Measurements from ENCODE around the gene STARD5. TPM values are rescaled to one million over a fixed set of nuclear protein-coding genes. Genes with fewer than 3 reads are reported as not detected.

Gene STARD5
- total RNA-seq, 1 experiment from 2014 or later, result 2.9 TPM

DNA sequence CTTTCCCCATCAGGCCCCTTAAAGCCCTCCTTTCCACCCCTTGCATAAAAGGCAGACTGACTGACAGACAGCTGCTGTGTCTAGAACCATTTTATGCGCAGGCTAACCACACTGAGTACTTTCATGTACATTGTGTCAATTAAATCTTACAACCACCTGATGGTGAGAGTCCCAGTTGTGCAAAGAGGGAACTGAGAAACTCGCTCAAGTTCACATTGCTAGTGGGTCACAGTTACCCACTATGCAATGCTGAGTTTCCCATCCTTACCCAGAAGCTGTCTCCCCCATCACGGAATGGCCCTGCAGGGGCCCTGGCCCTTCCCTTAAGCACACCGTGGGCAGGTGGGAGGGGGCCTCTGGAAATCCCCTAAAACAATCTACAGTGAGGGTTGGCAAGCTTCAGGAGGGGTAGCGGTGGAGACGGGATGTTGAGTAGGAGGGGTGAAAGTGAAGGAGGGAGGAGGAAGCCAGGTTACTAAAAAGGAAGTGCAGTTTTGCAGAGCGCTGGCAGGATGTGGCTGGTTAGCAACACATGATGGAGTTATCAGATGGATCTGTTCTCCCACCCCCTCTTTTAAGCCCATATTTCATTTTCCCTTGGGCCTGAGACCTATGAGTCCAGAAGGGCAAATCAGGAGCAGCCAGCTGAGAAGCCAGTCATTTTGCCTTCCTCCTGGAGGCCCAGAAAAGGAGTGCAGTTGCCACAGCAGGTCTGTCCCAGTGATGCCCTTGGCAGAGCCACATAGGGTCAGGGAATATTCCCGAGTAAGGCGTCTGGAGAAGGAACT is 30.0 kb downstream of the STARD5 start:
- no peak for DNase-seq (ENCODE audit: low spot score)

DNA sequence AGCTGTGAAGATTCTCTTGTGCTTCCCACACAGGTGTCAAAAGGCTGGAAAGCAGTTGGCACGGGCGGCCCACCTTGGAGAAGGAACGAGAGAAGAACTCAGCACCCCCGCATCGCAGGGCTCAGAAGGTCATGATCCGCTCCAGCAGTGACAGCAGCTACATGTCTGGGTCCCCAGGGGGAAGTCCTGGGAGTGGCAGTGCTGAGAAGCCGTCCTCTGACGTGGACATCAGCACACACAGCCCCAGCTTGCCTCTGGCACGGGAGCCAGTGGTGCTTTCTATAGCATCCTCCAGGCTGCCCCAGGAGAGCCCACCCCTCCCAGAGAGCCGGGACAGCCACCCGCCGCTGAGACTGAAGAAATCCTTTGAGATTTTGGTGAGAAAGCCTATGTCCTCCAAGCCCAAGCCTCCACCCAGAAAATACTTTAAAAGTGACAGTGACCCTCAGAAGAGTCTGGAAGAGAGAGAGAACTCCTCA is 31.4 kb downstream of the STARD5 start:
- no peak for DNase-seq (ENCODE audit: low spot score)

DNA sequence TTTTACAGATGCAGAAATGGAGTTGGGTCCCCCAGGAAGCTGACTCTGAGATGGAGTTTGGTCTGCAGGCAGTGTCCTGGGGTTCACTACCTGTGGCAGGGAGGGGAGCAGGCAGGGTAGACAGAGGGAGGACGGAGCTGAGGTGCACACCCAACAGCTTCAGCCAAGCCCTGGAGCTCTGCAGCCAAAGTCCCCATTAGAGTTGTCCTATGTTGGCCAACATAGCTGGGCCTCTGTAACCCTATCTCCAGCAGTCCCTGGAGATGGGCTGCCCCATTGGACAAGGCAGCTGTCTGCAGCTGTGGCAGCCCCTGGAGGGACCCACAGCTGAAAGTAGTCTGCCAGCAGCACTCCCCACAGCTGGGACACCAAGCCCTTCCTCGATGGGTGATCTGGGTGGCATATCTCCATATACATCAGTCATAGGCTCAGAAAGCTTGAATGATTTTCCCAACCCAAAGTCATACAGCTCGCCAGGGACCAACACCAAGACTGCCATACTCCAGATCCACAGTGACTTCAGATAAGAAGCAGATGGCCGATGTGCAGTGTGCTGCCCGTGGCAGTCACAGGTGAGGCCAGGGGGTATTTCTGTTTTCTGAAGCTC is 31.9 kb downstream of the STARD5 start:
- DNase-seq (ENCODE audit: low spot score), result no peak

DNA sequence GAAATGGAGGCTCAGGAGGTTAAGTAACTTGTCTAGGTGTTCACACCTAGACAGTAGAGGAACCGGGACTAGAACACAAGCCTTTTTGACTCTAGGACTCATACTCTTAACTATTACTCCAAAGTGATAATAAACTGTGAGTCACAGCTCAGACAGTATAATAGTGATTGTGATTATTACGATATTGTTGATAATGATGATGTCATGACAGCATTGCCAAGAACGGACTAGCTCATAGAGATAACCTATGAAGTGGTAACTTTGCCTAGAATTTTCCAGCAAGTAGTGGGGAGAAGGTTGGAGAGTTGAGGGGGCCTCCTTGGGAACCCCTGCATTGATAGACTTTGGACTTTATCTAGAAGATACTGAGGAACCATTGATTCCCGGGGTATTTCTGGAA is 34.0 kb downstream of the STARD5 start:
- DNase-seq (ENCODE audit: low spot score), result no peak

DNA sequence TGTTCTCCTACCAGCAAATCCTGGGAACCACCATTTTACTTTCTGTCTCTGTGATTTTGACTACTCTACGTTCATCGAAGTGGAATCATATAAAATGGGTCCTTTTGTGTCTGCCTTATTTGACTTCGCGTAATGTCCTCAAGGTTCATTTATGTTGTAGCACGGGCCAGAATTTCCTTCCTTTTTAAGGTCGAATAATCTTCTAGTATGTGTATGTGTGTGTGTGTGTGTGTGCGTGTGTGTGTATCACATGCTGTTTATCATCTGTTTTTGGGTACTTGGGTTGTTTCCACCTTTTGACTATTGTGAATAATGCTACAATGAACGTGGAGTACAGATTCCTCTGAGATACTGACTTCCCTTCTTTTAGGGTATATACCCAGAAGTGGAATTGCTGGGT is 35.3 kb downstream of the STARD5 start:
- no peak for DNase-seq (ENCODE audit: low spot score)

DNA sequence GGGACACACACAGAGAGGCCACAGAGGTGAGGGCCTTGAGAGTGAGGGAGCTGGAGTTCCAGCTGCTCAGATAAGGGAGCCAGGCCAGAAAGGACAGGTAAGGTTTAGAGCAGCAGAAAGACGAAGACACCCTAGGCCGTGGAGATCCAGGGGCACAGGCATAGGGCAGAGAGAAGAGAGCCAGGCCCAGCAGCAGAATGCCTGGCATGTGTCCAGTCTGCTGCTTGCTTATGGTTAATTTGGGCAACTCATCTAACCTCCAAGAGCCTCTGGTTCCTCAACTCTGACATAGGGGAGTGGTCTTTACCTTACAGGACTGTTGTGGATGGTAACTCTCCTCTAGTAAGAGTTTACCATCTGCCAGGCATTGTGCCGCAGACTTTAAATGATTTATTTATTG is 35.9 kb downstream of the STARD5 start:
- no peak for DNase-seq (ENCODE audit: low spot score)

DNA sequence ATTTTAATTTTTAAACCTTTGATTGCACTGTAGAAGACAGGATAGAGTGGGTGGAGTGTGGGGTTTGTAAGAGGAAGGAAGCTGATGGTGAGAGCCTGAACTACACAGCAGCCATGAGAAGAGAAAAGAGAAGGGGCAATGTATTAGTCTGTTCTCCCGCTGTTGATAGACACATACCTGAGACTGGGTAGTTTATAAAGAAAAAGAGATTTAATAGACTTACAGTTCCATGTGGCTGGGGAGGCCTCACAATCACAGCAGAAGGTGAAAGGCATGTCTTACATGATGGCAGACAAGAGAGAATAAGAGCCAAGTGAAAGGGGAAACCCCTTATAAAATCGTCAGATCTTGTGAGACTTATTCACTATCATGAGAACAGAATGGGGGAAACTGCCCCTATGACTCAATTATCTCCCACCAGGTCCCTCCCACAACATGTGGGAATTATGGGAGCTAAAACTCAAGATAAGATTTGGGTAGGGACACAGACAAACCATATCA is 37.3 kb downstream of the STARD5 start:
- DNase-seq (ENCODE audit: low spot score), result no peak

DNA sequence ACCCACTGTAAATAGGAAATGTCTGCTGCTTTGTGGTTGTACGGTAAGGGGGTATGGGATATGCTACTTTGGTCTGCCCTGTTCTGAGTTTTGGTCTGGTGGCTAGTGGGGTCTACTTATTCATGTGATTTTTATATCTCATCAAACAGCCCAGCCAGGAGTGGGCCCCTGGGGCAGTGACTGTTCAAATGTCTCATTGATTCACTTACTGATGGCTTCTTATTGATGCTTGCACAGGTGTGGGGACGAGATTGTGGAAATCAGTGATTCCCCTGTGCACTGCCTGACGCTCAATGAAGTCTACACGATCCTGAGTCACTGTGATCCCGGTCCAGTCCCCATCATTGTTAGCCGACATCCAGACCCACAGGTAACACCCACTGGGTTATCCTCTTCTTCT is 38.5 kb downstream of the STARD5 start:
- DNase-seq (ENCODE audit: low spot score), result no peak

DNA sequence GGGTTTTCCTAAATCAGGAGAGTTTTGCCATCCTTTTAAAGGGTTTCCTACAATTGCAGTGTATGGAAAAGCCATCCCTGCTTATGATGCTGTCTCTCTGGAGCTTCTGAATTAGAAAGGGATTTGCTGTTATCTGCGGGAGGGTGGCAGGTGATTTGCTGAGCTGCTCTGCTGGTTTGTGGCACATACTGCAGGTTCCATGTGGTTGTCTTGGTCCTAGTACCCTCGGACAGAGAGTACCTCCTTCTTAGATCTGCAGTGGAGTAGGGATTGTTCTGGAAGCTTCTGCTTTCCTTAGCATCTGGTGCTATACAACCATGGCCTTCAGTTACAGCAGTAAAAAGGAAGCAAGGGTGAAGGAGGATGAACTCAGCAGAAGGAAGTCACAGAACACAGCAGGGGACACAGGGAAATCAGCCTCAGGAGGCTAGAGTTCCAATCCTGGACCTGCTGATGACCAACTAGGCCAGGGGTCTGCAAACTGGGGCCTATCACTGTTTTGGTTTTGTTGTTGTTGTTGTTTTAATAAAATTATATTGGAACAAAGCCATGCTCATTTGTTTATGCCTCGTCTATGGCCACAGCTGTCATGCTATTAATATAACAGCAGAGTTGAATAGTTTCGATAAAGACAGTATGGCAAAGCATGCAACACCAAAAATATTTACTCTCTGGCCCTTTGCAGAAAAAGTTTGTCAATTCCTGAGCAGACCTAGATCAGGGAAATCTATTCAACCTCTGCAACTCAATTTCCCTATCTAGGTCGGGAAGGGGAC is 39.5 kb downstream of the STARD5 start:
- DNase-seq (ENCODE audit: low spot score), result no peak

DNA sequence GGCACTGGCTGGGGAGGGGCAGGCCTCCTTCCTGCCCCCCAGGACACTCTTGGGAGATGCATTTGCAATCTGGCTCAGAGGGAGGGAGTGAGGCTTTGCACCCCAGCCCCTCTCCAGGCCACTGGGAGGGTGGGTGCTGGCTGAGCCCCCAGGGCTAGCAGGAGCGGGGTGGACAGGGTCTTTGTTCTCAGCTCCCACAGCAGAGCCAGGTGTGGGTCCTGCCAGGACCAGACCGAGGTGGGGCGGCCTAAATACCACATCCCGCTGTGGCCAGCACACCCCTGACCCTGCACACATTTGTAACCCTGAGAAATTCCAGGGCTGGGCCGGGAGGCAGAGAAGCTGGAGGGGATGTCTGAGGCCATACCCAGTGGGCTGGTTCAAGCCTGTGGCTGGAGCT is 41.0 kb downstream of the STARD5 start:
- no peak for DNase-seq (ENCODE audit: low spot score)

DNA sequence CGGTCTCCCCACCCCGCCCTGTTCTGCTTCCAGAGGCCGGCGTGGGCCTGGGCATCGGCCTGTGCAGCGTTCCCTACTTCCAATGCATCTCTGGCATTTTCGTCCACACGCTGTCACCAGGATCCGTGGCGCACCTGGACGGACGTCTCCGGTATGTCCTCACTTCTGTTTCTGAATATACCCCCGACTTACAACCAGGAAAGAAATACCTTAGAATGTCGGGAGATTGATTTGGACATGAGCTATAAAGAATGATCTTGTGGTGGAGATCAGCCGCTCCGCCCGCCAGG is 41.4 kb downstream of the STARD5 start:
- DNase-seq (ENCODE audit: low spot score), result no peak

DNA sequence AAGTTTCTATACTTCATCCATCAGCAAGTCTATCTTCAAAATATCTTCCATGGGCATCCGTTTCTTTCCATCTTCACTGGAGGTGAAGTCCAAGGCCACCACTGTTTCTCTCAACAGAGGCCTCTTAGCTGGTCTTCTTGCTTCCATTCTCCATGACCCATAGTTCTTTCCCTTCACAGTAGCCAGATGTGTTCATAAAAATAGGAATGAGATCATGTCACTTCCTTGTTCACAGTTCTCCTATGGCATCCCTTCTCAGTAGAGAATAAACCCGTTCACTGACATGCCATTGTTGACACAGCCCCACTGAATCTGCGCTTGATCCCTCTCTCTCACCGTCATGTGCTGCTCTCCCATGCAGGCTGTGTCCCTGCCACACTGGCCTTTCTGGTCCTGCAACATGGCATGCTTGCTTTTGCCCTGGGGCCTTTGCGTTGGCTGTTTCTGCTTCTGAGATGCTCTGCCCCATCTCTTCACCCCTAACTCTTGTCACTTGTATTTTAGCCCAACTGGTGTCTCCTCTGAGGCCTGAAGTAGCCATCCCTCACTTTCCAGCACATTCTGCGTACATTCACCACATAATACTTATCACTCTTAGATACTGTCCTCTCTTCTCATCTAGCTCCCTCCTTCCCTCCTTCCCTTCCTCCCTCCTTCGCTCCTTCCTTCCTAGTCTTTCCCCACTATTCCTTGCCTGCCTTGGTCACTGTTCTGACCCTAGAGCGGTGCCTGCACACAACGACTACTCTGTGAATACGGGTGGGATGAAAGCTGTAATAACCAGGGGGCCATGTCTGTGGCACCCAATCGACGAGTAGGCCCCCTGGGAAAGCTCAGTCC is 42.0 kb downstream of the STARD5 start:
- DNase-seq (ENCODE audit: low spot score), result no peak

DNA sequence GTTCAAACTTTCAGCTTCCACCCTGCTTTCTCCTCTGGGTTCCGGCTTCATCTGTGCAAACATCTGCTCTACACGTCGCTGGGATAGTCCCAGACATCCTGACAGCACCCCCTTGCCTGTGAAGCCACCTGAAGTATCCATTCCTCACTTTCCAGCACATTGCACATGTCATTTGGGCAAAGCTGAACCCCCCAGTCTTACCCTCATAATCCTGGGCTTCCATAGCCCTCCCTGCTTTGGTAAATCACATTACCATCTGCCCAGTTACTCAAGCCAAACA is 42.5 kb downstream of the STARD5 start:
- DNase-seq (ENCODE audit: low spot score), result no peak

DNA sequence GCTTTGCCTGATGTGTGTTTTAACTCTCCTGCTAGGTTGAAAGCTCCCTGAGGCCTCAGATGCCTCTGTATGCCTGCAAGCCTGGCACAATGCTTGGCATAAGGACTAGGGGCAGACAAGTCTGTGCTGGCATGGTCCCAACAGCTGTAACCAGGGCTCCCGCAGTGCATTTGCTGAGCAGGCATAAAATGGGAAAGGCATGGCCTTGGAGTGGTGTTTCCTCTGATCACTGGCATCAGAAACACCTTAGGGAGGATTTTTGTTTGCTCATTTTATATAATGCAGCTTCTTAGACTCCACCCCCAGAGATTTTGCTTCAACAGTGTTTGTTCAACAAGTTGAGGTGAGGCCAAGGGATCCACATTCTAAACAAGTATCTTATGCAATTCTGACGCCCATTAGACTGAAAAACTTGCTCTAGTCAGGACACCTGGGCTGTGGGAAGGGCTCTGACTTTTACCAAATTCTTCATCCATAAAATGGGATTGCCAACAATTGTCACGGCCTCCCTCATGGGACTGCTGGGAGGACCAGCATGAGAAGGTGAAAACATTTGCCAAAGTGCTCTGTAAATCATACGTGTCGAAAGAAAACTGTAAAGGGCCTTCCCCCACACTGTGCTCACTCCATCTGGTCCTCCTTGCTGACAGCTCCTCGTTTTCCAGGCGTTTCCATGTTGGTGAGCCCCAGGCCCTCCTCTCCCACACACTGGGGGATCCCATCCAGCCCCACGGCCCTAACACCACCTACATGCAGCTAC is 43.1 kb downstream of the STARD5 start:
- DNase-seq (ENCODE audit: low spot score), result no peak

DNA sequence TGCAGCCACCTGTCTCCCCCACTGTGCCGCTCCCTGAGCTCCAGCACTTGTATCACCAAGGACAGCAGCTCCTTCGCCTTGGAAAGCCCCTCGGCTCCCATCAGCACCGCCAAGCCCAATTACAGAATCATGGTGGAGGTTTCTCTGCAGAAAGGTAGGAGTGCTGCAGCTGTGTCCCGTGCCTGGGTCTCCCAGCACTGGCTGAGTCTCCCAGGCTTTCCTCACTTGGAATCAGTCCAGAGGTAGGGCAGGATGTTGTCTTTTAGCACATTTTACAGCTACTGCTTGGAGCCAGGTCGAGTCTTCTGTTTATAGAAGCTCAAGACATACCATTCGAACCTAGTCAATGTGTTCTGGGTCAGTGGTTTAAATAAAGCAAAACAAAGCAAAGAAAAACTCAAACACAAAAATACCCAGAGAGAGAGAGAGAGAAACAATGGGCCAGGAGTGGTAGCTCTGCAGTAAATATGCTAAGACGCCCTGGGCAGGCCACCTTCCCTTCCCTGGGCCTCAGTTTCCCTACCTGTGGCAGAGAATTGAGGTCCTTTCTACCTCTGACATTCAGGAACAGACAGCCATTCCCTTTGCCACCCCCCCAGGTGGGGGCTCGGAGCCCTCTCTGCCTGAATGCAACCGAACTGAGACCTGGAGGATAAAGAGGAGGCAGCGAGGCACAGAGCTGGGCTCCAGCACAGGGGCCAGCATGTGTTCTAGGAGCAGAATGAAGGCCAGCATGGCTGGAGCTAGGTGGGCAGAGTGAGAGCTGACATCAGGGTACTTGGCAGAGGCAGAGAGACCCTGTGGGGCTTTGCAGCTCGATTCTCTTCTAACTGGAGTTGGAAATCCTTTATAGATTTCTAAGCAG is 44.1 kb downstream of the STARD5 start:
- peak; percentile 41 for DNase-seq (ENCODE audit: low spot score)

DNA sequence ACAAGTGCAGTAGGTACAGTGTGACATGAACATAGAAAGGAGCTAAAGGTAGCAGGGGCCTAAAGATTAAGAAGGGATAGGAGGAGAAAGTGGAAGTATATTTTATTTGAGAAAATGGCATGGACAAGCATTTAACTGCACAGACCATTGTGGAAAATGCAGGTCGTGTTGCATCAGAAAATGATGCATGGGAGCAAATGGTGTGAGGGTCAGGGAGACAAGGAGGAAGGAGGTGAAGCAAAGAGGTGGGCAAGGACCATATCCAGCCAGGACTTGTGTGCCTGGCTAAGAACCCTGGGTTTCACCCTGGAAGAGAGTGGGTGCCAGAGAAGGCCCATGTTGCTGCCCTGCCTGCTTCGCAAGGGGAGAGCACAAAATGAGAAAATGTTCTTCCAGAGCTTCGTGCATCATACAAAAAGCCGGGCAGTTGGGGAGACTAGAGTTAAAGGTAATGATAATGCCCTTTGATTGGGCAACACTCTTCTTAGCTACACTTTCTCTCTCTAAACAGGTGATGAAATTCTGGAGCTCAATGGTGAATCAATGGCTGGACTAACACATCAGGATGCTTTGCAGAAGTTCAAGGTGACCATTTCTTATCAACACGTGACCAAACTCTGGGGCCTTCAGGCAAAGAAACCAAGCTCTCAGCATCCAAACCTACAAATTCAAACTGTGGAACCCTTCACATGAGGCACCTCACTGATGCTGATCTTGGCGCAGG is 45.5 kb downstream of the STARD5 start:
- no peak for DNase-seq (ENCODE audit: low spot score)

DNA sequence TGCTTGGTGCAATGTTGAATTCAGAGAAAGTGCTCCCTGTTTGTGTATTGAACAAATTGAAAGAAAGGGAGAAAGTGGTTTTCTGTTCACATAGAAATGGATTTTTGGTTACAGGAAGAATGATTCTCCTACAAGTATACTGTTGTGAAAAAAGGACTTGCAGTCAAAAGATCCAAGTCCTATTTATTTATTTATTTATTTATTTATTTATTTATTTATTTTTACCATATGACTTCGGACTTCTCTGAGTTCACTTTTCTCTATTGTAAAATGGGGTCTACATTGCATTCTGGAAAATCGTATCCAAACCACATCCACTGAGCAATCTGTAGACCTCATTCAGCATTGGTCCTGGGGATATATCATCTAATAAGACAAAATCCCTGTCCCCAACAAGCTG is 46.1 kb downstream of the STARD5 start:
- no peak for DNase-seq (ENCODE audit: low spot score)

DNA sequence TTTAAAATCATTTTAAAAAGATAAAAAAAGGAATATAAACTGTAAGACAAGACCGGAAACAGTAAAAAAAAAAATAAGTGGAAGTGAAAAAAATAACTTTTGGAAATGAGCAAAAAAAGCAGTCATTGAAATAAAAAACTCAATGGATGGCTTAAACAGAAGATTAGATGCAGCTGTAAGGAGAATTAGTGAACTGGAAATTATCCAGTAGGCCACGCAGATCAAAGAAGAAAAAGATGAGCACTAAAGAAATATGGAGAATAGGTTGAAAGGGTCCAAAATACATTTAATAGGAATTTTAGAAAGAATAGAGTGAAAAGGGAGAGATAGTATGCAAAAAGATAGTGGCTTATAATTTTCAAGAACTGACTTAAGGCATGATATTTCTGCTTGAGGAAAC is 47.0 kb downstream of the STARD5 start:
- DNase-seq (ENCODE audit: low spot score), result no peak

DNA sequence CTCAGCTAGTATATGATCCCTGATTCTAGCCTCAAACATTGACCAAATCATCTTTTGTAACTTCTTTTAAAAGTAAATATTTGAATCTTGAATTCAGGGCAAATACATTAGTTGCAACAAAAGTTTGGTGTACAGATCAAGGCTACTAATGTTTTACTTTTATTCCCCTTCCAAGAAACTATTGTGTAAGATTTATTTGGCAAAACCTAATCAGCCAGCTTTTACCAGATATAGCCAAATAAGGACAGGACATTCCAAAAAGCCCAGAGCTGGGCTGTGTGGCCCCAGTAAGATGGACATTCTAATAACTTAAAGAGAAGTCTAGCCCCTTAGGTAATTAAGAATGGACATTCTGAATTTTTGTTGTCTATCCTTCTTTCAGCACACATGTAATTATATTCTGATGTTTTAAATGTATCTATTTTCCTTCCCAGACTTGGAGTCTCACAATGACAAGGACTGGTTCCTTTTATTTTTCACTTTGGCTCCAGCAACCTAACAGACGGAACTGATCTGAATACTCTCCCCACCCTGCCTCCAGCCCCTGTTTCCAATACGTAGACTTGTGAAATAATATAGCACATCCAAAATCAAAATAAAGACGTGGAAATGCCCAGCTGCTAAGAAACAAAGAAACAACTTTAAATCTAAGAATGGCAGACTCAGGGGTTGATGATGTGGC is 48.1 kb downstream of the STARD5 start:
- DNase-seq (ENCODE audit: low spot score), result no peak

Measured in H4 (cell line).